ENCODE measurements around the gene PLCH1. TPM values are rescaled to one million over a fixed set of nuclear protein-coding genes. Genes with fewer than 3 reads are reported as not detected.
"Not testable (repeated sequence)": the region's sequence is repeated elsewhere in the genome, so short reads cannot be mapped to it uniquely, and the experiment has no call there.

Gene PLCH1
- total RNA-seq, 5 donors from 2014 or later (not counting 1 experiment from before 2014, with no cell fraction given): 0.06 to 0.12 (median 0.09) TPM; not detected in 1

- H3K9me3 Mint-ChIP-seq; H3K36me3 ChIP-seq (ENCODE audit: control insufficient read depth in 2 of 2, extremely low read depth in 1 of 2, insufficient read depth in 1 of 2, low read length in 1 of 2); H3K4me3 ChIP-seq (ENCODE audit: control insufficient read depth in 1 of 2, extremely low read depth in 1 of 2, low read length in 1 of 2); H3K4me3 Mint-ChIP-seq; H3K4me1 Mint-ChIP-seq; H3K36me3 Mint-ChIP-seq; H3K27me3 ChIP-seq (replicated peaks in 1 of 2; ENCODE audit: control insufficient read depth in 2 of 2, extremely low read depth in 1 of 2, insufficient read depth in 2 of 2, low read length in 1 of 2); H3K9me3 ChIP-seq; ATAC-seq (replicated peaks in 1 of 4); H3K4me1 ChIP-seq (ENCODE audit: control insufficient read depth in 1 of 2, extremely low read depth in 1 of 2, insufficient read depth in 2 of 2, low read length in 2 of 2); H3K27ac Mint-ChIP-seq; POLR2A ChIA-PET; H3K27ac ChIP-seq (ENCODE audit: low read length); CTCF ChIA-PET; H3K27me3 Mint-ChIP-seq; DNase-seq: not testable (repeated sequence)
- 78% methylated on average over 5 of the region's 5 CpGs for WGBS (ENCODE audit: insufficient coverage)
Measured at GRCh38 chr3:155620552-155620951, 124.3 kb downstream of the PLCH1 start.

DNA sequence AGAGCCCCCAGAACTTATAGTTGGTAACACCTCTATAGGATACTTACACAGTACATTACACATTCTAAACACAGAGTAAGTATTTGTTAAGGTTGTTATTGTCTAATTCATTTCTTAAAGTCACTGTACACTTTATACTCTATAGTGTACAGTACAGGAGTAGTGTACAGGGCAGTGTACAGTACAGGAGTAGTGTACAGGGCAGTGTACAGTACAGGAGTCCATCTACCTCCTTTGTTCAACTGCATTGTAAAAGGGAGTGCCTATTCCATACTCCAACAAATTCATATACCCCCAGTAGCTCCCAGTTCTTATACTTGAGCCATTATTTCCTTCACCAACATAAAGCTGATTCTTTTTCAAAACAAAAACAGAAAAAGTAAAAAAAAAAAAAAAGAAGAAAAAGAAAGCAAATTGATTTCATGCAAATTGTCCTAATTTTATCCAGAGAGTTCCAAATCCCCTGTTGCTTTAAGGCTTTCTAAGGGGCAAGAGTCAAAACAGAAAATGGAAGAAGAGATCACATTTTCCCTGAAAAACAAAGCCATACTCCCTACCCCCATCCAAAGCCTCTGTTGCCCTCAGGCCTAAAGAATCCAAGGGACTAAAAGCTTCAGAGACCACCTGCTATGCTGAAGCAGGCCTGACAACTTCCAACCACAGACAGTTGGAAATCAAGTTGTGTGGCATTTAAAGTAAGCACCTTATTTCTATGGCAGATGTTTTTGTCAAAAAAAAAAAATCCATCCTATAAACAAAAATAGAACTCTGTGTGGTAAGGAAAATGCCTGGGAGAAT, 125.6 kb downstream of the PLCH1 start:
- Histone ChIP-seq H3K4me1 (ENCODE audit: control insufficient read depth in 1 of 2, extremely low read depth in 1 of 2, insufficient read depth in 2 of 2, low read length in 2 of 2) (no peaks in the 10 kb centered on the region), H3K27ac (ENCODE audit: low read length) (no peak overlapping the region), H3K27me3 (replicated peaks in 1 of 2; ENCODE audit: control insufficient read depth in 2 of 2, extremely low read depth in 1 of 2, insufficient read depth in 2 of 2, low read length in 1 of 2) (no peaks in the 10 kb centered on the region), H3K4me3 (ENCODE audit: control insufficient read depth in 1 of 2, extremely low read depth in 1 of 2, low read length in 1 of 2) (no peak overlapping the region), H3K36me3 (ENCODE audit: control insufficient read depth in 2 of 2, extremely low read depth in 1 of 2, insufficient read depth in 1 of 2, low read length in 1 of 2) (no peaks in the 10 kb centered on the region), H3K9me3 (no peaks in the 10 kb centered on the region)
- H3K27ac Mint-ChIP-seq: no peak overlapping the region
- DNase-seq (no peak), ATAC-seq (replicated peaks in 1 of 4) (no peak)
- H3K4me3 Mint-ChIP-seq: no peak overlapping the region
- ChIA-PET POLR2A (no interaction called here), CTCF (no interaction called here)
- peaks cover 5 to 11% (median 7%) of the 10 kb centered on the region in 3 donors for H3K9me3 Mint-ChIP-seq
- no peaks in the 10 kb centered on the region for H3K36me3 Mint-ChIP-seq
- no peaks in the 10 kb centered on the region for H3K4me1 Mint-ChIP-seq
- H3K27me3 Mint-ChIP-seq: peaks cover 0 to 1% of the 10 kb centered on the region in 2 donors

DNA sequence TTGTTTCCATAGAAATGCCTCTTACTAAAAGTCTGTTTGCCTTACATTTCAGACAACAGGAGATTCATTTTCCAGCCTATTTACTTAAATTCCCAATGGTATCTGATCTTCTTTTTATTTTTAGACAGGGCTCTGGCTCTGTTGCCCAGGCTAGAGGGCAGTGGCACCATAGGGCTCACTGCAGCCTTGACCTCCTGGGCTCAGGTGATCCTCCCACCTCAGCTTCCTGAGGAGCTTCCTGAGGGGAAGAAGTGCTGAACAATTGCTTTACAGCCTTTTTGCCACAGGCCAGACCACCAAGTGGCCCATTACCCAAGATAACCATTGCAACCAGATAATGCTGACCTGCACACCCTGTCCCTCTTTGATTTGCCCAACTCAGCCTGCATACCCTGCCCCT, 126.3 kb downstream of the PLCH1 start:
- no peak overlapping the region for H3K4me3 Mint-ChIP-seq
- no peaks in the 10 kb centered on the region for H3K36me3 ChIP-seq (ENCODE audit: control insufficient read depth in 2 of 2, extremely low read depth in 1 of 2, insufficient read depth in 1 of 2, low read length in 1 of 2)
- no peaks in the 10 kb centered on the region for H3K9me3 ChIP-seq
- H3K27ac Mint-ChIP-seq: no peak overlapping the region
- H3K9me3 Mint-ChIP-seq: peaks cover 9 to 18% (median 9%) of the 10 kb centered on the region in 3 donors
- no peak for ATAC-seq (replicated peaks in 1 of 4)
- DNase-seq: no peak
- no peaks in the 10 kb centered on the region for H3K27me3 ChIP-seq (replicated peaks in 1 of 2; ENCODE audit: control insufficient read depth in 2 of 2, extremely low read depth in 1 of 2, insufficient read depth in 2 of 2, low read length in 1 of 2)
- POLR2A ChIA-PET: no interaction called here
- H3K4me1 Mint-ChIP-seq: no peaks in the 10 kb centered on the region
- H3K4me1 ChIP-seq (ENCODE audit: control insufficient read depth in 1 of 2, extremely low read depth in 1 of 2, insufficient read depth in 2 of 2, low read length in 2 of 2): no peaks in the 10 kb centered on the region
- H3K36me3 Mint-ChIP-seq: no peaks in the 10 kb centered on the region
- peaks cover 0 to 1% of the 10 kb centered on the region in 2 donors for H3K27me3 Mint-ChIP-seq
- CTCF ChIA-PET: no interaction called here
- H3K4me3 ChIP-seq (ENCODE audit: control insufficient read depth in 1 of 2, extremely low read depth in 1 of 2, low read length in 1 of 2): no peak overlapping the region
- H3K27ac ChIP-seq (ENCODE audit: low read length): no peak overlapping the region

DNA sequence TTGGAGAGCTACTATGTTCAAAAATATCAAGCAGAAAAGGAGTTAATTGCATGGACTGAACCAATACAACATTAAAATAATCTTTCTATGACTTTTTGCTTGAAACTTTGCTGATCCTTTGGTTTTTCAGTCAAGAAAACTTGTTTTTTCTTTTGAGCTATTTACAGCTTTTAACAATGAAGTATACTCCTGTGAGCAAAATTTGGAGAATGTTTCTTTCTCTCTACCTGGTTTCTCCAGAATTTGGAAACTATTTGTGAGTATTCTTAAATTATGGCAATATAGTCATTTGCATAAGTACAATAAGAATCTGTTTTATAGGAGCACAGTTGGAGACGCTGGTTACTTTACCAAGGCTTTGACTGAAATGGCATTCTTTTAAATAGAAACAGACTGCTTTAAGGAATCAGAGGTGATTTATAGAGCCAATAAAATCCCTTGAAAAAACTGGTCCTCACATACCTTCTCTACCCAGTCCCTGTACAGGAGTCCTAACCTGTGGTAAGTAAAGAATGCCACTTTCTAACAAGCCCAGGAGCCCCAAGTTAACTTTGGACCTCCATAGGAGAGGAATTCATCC, 127.4 kb downstream of the PLCH1 start:
- ATAC-seq (replicated peaks in 1 of 4) (no peak), DNase-seq (no peak)
- Histone ChIP-seq H3K4me1 (ENCODE audit: control insufficient read depth in 1 of 2, extremely low read depth in 1 of 2, insufficient read depth in 2 of 2, low read length in 2 of 2) (no peaks in the 10 kb centered on the region), H3K4me3 (ENCODE audit: control insufficient read depth in 1 of 2, extremely low read depth in 1 of 2, low read length in 1 of 2) (no peak overlapping the region), H3K36me3 (ENCODE audit: control insufficient read depth in 2 of 2, extremely low read depth in 1 of 2, insufficient read depth in 1 of 2, low read length in 1 of 2) (no peaks in the 10 kb centered on the region), H3K27me3 (replicated peaks in 1 of 2; ENCODE audit: control insufficient read depth in 2 of 2, extremely low read depth in 1 of 2, insufficient read depth in 2 of 2, low read length in 1 of 2) (no peaks in the 10 kb centered on the region), H3K9me3 (no peaks in the 10 kb centered on the region), H3K27ac (ENCODE audit: low read length) (no peak overlapping the region)
- H3K4me1 Mint-ChIP-seq: peaks cover 0 to 1% (median 0%) of the 10 kb centered on the region in 3 donors
- no peak overlapping the region for H3K27ac Mint-ChIP-seq
- peaks cover 0 to 1% of the 10 kb centered on the region in 2 donors for H3K27me3 Mint-ChIP-seq
- POLR2A ChIA-PET: no interaction called here
- WGBS (ENCODE audit: insufficient coverage): no CpG with 5 or more reads among the region's 1 CpG
- H3K36me3 Mint-ChIP-seq: no peaks in the 10 kb centered on the region
- H3K9me3 Mint-ChIP-seq: peaks cover 11 to 23% (median 14%) of the 10 kb centered on the region in 3 donors
- no peak overlapping the region for H3K4me3 Mint-ChIP-seq
- CTCF ChIA-PET: no interaction called here

DNA sequence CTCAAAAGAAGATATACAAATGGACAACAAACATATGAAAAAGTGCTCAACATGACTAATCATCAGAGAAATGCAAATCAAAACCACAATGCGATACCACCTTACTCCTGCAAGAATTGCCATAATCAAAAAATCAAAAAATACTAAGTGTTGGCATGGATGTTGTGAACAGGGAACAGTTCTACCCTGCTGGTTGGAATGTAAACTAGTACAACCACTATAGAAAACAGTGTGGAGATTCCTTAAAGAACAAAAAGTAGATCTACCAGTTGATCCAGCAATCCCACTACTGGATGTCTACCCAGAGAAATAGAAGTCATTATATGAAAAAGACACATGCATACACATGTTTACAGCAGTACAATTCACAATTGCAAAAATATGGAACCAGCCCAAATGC, 129.7 kb downstream of the PLCH1 start:
- H3K27ac Mint-ChIP-seq; H3K4me1 Mint-ChIP-seq; CTCF ChIA-PET; POLR2A ChIA-PET; H3K9me3 ChIP-seq; H3K27me3 ChIP-seq (replicated peaks in 1 of 2; ENCODE audit: control insufficient read depth in 2 of 2, extremely low read depth in 1 of 2, insufficient read depth in 2 of 2, low read length in 1 of 2); DNase-seq; H3K4me1 ChIP-seq (ENCODE audit: control insufficient read depth in 1 of 2, extremely low read depth in 1 of 2, insufficient read depth in 2 of 2, low read length in 2 of 2); H3K36me3 Mint-ChIP-seq; H3K4me3 Mint-ChIP-seq; H3K27ac ChIP-seq (ENCODE audit: low read length); H3K27me3 Mint-ChIP-seq; ATAC-seq (replicated peaks in 1 of 4); H3K36me3 ChIP-seq (ENCODE audit: control insufficient read depth in 2 of 2, extremely low read depth in 1 of 2, insufficient read depth in 1 of 2, low read length in 1 of 2); H3K4me3 ChIP-seq (ENCODE audit: control insufficient read depth in 1 of 2, extremely low read depth in 1 of 2, low read length in 1 of 2): not testable (repeated sequence)
- no CpG with 5 or more reads among the region's 1 CpG for WGBS (ENCODE audit: insufficient coverage)
- H3K9me3 Mint-ChIP-seq: peaks cover 11 to 38% (median 14%) of the 10 kb centered on the region in 3 donors

DNA sequence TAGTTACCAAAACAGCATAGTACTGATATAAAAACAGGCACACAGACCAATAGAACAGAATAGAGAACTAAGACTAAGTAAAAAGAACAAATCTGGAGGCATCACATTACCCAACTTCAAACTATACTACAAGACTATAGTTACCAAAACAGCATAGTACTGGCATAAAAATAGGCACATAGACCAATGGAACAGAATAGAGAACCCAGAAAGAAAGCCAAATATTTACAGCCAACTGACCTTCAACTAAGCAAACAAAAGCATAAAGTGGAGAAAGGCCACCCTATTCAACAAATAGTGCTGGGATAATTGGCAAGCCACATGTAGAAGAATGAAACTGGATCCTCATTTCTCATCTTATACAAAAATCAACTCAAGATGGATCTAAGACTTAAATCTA, 130.5 kb downstream of the PLCH1 start:
- H3K27ac ChIP-seq (ENCODE audit: low read length); H3K9me3 ChIP-seq; H3K36me3 ChIP-seq (ENCODE audit: control insufficient read depth in 2 of 2, extremely low read depth in 1 of 2, insufficient read depth in 1 of 2, low read length in 1 of 2); H3K4me1 Mint-ChIP-seq; DNase-seq; CTCF ChIA-PET; H3K4me1 ChIP-seq (ENCODE audit: control insufficient read depth in 1 of 2, extremely low read depth in 1 of 2, insufficient read depth in 2 of 2, low read length in 2 of 2); H3K4me3 ChIP-seq (ENCODE audit: control insufficient read depth in 1 of 2, extremely low read depth in 1 of 2, low read length in 1 of 2); ATAC-seq (replicated peaks in 1 of 4); H3K27me3 Mint-ChIP-seq; H3K4me3 Mint-ChIP-seq; H3K27ac Mint-ChIP-seq; POLR2A ChIA-PET; H3K27me3 ChIP-seq (replicated peaks in 1 of 2; ENCODE audit: control insufficient read depth in 2 of 2, extremely low read depth in 1 of 2, insufficient read depth in 2 of 2, low read length in 1 of 2); H3K36me3 Mint-ChIP-seq: not testable (repeated sequence)
- H3K9me3 Mint-ChIP-seq: peaks cover 11 to 43% (median 16%) of the 10 kb centered on the region in 3 donors

- peaks cover 0 to 3% of the 10 kb centered on the region in 2 experiments for H3K27me3 ChIP-seq (replicated peaks in 1 of 2; ENCODE audit: control insufficient read depth in 2 of 2, extremely low read depth in 1 of 2, insufficient read depth in 2 of 2, low read length in 1 of 2)
- H3K4me1 ChIP-seq (ENCODE audit: control insufficient read depth in 1 of 2, extremely low read depth in 1 of 2, insufficient read depth in 2 of 2, low read length in 2 of 2): no peaks in the 10 kb centered on the region
- H3K36me3 ChIP-seq (ENCODE audit: control insufficient read depth in 2 of 2, extremely low read depth in 1 of 2, insufficient read depth in 1 of 2, low read length in 1 of 2): no peaks in the 10 kb centered on the region
- H3K9me3 ChIP-seq: no peaks in the 10 kb centered on the region
- H3K4me3 ChIP-seq (ENCODE audit: control insufficient read depth in 1 of 2, extremely low read depth in 1 of 2, low read length in 1 of 2): no peak overlapping the region
- no peak for ATAC-seq (replicated peaks in 1 of 4)
- no peak for DNase-seq
- H3K4me1 Mint-ChIP-seq: peaks cover 0 to 6% (median 0%) of the 10 kb centered on the region in 3 donors
- H3K27ac Mint-ChIP-seq: no peak overlapping the region
- H3K27ac ChIP-seq (ENCODE audit: low read length): no peak overlapping the region
- ChIA-PET POLR2A (no interaction called here), CTCF (no interaction called here)
- H3K9me3 Mint-ChIP-seq: peaks cover 10 to 47% (median 24%) of the 10 kb centered on the region in 3 donors
- peaks cover 0 to 3% of the 10 kb centered on the region in 2 donors for H3K27me3 Mint-ChIP-seq
- H3K36me3 Mint-ChIP-seq: no peaks in the 10 kb centered on the region
- no peak overlapping the region for H3K4me3 Mint-ChIP-seq
Measured at GRCh38 chr3:155611456-155611855, 133.4 kb downstream of the PLCH1 start.
